Pons (tissue), 1 donor: ENCODE data around the gene TMPRSS13.

Experiments
- DNase-seq: peaks from one replicate; pipeline ENCODE4 v3.0.0-alpha.2; 2016; ENCODE audit warnings: low spot score

TMPRSS13 gene

GRCh38 chr11:117891362-117891761 lies 37.8 kb downstream of the TMPRSS13 start:
- no peak for DNase-seq

GRCh38 chr11:117888139-117888566 lies 41.0 kb downstream of the TMPRSS13 start:
- no peak for DNase-seq

GRCh38 chr11:117887431-117888138 lies 41.6 kb downstream of the TMPRSS13 start:
- DNase-seq = no peak

- no peak for DNase-seq
These were observed 43.4 kb downstream of the TMPRSS13 start for GRCh38 chr11:117885777-117886176.

GRCh38 chr11:117884994-117885393 lies 44.2 kb downstream of the TMPRSS13 start:
- DNase-seq = no peak

- no peak for DNase-seq
These were observed 46.1 kb downstream of the TMPRSS13 start for GRCh38 chr11:117883063-117883462.

GRCh38 chr11:117882311-117882905 lies 46.8 kb downstream of the TMPRSS13 start:
- no peak for DNase-seq

- DNase-seq = no peak
These were observed 48.0 kb downstream of the TMPRSS13 start for GRCh38 chr11:117881217-117881616.

- no peak for DNase-seq
These were observed 49.4 kb downstream of the TMPRSS13 start for GRCh38 chr11:117879516-117880480.

GRCh38 chr11:117878939-117879475 lies 50.2 kb downstream of the TMPRSS13 start:
- no peak for DNase-seq

- no peak for DNase-seq
These were observed 50.8 kb downstream of the TMPRSS13 start for GRCh38 chr11:117878314-117878938.

- DNase-seq = no peak
These were observed 52.0 kb downstream of the TMPRSS13 start for GRCh38 chr11:117877120-117877784.

GRCh38 chr11:117876341-117877119 lies 52.7 kb downstream of the TMPRSS13 start, which contains the start of gene FXYD6:
TSS of gene FXYD6 (minus strand) at chr11:117876658. CDS start at chr11:117842776, 33,882 bp downstream.
- DNase-seq = no peak

- DNase-seq = no peak
These were observed 53.2 kb downstream of the TMPRSS13 start for GRCh38 chr11:117876059-117876340.

GRCh38 chr11:117875382-117876058 lies 53.7 kb downstream of the TMPRSS13 start:
- no peak for DNase-seq

GRCh38 chr11:117874910-117875381 lies 54.3 kb downstream of the TMPRSS13 start:
- DNase-seq = no peak

GRCh38 chr11:117874253-117874909 lies 54.8 kb downstream of the TMPRSS13 start:
- DNase-seq = no peak

- no peak for DNase-seq
These were observed 55.4 kb downstream of the TMPRSS13 start for GRCh38 chr11:117873828-117874125.
